NK-92 treated with Interleukin-12 subunit alpha and Interleukin-12 subunit beta, amount 100 ng/mL, for 24 hours (cell line): Measurements from ENCODE around the gene MAPK11.

ENCODE experiments used
- DNase-seq: peaks from one replicate; lab custom pipeline; 2025; lab: John Stamatoyannopoulos, UW

Gene MAPK11

DNA sequence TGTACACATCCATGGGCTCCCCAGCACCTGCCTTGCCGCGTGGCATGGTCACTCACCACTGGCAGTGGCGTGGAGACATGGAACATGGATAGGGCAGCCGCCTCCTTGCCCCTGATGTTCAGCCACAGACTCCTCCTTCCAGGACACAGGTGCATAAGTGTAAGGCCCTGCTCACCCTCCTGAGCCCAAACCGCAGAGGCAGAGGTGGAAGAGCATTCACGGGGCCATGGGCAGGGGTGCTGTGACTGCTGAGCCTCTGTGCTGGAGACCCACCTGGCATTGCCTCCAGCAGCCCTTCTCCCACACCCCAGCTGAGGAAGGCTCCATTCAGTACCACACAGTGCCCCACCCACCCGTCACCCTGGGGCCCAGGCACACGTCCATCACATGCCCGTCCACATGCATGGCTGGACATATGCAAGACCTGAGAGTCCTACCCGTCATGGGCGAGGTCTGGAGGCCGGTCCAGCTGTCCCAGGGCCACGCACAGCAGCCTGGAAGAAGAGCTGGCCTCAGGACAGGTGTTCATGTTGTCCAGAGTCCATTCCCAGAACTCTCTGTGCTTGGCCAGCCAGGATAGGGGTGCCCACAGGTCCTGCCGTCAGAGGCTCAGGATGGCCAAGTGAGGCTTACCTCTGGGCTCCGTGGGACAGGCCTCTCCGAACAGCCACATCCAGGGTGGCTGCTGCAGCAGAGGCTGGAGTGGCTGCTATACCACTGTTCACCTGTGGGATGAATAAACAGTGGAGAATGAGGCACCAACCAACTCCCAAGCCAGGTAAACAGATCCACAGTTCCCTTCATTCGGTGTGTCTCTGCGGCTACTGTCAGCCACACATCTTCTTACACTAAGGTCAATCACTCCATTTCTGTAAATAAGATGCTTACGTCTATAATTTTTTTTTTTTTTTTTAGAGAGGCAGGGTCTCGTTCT is 23.7 kb downstream of the MAPK11 start:
- no peak for DNase-seq

DNA sequence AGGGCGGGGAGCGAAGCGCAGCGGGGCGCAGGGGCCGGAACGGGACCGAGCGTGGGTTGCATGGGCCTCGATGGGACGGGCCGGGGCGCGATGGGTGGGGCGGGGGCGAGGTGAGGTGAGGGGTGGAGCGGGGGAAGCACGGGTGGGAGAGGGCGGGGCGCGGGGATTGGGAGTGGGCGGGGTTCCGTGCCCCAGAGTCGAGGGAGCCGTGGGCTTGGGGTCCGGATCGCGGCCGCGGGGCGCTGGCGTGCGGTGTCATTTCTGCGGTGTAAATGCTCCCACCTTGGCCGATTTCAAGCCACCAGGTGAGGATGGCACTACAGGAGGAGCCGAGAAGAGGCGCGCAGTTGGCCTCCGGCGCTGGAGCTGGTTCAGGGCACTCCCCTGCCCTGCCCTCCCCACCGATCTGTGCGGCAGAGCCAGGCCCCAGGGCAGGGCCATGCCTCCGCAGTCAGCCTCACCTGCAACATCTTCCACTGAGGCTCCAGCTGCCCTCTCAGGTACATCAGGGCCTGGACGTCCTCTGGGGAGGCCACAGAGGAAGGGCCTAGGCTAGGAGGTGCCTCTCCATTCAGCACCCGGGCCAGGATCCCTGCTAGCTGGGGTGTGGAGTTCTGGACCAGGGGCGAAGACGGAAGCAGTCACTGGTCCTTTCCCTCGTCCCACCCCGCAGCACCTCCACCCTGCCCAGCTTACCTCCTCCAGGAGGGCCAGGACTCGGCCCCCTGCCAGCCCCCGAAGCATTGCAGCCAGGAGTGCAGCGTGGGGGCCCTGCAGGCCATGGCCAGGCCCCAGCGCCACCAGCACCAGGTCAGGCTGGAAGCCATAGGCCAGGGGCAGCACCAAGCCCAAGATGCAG is 24.7 kb downstream of the MAPK11 start:
- no peak for DNase-seq

DNA sequence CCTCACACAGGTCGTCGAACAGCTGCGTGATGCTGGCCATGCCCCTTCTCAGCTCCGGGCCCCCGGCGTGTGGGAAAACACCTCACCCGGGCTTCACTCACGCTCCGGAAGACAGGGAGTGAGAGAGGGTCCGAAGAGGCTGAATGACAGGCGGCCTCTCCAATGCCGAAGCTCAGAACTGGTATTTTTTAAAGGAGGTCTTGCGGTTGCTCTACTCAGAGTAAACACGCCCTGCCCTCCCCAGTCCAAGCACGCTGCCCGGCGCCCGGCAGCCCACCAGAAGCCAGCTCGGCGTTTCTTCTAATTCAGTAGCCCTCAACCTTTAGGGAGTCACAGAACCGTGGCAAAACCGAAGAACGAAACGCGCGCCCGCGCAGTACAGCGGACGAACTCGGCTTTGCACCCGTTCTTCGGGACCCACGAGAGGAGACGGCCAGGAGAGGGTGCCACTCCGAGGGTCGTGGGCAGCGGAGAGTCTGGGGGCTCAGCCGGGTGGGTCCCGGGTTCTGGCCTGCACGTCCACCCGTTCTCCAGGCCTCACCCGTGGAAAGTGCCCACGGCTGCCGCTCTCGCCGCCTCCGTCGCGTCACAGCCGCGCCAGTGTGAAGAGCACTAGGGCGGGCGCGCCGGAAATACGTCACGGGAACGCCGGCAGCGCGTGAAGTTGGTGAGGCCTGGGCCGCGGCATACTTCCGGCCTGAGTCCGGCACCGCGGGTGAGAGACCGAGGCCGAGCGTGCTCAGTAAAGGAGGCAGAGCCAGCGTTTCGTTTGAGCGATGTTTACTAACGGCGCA is 25.6 kb downstream of the MAPK11 start, which contains the start of gene TUBGCP6:
Gene TUBGCP6, minus strand, starts transcription at position 604 of the 794 bp plus-strand sequence. Its CDS starts 564 bp downstream, at position 40.
- DNase-seq = peak; percentile 79

DNA sequence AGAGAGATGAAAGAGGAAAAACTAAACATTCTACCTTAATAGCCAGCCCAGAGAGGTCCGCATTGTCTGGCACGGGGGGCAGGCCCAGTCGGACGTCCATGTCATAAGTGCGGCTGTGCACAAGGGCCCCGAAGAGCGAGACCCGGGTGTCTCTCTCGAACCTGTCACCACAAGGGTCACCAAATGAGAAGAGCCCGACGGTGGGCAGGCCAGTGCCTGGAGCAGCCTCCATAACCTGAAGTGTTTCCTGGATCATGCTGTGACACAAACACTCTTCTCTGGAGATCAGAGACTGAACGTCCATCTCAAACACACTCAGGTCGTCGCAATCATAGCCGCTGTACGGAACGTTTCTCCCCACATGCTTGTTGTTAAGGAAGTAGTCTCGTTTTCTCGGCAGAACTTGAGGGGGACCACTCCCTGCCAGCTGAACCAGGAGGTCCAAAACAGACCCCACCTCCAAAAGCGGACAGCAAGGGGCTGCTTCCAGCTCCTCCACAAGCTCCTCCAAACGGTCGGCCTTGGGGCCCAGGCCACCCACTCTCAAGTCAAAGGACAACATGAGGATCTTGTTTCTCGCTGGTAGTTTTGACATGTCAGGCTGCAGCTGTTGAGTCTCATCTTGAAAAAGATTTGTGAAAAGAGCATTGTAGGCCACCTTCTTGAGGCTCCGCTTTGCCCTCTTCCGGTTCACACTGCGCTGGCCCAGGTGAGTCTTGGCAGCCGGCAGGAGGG is 26.3 kb downstream of the MAPK11 start:
- no peak for DNase-seq

DNA sequence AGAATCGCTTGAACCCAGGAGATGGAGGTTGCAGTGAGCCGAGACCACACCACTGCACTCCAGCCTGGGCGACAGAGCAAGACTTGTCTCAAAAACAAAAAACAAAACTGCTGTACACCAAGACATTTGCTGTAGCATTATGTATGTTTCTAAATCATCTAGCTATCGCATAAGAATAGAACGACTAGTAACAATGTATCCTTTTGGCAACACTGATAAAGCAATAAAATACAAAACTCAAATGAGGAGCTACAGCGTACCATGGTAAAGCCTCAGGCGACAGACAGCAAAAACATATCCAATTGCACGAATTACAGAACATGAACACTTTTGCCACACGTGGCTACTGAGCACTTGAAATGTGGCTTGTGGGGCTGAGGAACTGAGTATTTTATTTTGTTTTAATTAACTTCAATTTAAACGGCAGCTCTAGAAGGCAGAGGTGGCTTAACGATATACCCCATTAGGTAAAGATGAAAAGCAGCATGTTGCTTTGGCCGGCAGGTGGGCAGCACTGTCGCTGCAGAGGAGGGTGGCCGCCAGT is 27.7 kb downstream of the MAPK11 start:
- DNase-seq = no peak

DNA sequence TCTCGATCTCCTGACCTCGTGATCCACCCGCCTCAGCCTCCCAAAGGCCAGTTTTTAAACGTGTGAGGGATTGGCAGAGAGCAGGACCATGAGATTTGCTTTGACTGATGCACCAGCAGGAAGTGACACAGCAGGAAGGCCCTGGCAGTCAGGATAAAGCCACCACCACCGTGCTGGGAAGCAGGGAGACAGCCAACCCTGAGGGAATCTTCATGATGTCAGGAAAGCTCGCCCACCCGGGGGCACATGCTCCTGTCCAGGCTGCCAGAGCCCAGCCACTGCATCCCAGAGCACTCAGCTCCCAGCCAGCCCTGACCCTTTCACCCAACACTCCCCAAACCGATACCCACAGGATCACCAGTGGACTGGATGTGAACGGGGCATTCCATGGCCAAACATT is 31.4 kb downstream of the MAPK11 start:
- DNase-seq = no peak

DNA sequence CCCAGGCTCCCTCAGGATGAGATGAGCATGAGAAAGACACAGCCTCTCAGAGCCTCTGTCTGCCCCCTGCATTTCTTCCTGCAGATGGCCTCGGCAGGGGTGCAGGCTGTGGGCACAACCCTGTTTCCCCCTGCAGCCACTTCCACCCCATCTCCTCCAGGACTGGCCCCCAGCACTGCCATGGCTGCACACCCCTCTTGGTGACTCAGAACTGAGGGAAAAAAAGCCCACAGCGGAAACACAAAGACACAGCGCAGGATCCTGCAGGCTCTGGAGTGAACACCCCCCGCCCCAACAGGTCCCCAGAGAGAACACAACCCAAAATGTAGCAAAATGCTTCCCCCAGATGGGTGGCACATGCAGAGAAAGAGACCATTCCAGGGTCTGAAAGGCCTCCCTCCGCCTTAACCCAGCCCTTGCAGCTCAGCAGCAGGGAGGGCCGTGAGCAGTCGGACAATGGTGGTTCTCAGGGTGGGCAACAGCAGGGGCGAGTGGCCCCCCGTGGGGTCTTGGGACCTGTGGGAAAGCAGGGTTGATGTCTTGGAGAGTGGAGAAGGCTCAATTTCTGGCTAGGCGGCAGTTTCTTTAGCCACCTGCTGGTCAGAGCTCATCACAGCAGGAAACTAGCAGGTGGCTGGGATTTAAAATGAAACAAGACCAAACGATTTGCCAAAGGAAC is 33.3 kb downstream of the MAPK11 start:
- DNase-seq = no peak

DNA sequence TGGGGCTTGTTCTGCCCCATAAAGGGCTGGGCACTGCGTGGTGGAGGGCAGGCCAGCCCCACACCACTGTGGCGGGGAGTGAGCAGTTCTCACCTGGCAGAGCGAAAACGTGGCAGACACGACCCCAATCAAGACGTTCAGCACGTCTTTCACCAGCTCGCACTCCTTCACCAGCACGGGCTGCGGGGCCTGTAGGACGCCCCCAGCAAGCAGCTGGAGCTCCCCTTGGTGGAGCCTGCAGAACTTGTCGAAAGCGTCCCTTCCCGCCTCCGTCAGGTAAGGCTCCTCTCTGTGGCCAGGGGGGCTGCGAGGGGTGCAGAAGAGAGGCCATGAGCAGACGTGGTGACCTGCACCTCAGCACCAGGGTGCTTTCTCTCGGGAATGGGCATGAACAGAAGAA is 37.0 kb downstream of the MAPK11 start:
- no peak for DNase-seq

DNA sequence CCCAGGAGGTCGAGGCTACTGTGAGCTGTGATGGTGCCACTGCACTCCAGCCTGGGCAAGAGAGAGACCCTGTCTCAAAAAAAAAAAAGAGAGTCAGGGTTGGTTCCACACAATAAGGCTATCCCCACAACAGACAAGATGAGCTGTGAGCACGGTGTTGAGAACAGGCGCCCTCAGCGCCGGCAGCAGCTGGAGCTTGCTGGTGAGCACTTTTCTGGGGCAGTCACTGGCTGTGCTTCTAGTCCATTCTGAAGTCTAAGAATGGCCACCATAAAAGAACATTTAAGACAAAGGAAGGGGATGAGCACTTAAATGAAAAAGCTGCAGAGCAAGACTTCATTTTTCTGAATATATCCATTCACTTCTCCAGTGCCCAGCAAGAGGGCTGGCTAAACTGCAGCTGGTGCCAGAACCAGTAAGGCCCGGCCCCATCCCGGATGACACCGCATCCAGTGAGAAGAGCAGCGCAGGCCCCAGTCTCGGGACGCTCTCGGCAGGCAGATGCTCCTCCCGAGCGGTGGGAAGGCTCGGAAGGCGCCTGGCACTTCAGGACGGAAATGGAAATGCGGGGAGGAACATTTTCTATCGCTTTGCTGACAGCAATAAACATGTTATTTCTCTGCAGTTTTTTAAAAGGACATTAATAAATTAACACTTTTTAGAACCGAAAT is 37.6 kb downstream of the MAPK11 start:
- DNase-seq = no peak

DNA sequence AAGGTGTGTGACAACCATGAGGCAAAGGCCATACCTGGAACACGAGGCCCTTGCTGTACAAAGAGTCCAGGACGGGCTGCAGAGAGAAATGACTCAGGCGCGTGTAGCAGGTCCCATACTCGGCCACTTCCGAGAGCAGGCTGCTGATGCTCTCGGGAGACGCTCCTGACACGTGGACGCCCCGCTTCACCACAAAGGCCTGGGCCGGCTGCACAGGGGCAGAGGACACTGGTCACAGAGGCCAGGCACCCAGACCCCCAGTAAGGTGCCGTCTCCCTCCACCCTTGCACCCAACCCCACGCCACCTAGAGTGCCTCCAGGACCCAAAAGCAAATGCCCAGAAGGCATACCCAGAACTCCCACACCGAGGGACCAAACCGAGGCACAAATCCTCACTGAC is 40.8 kb downstream of the MAPK11 start:
- no peak for DNase-seq

DNA sequence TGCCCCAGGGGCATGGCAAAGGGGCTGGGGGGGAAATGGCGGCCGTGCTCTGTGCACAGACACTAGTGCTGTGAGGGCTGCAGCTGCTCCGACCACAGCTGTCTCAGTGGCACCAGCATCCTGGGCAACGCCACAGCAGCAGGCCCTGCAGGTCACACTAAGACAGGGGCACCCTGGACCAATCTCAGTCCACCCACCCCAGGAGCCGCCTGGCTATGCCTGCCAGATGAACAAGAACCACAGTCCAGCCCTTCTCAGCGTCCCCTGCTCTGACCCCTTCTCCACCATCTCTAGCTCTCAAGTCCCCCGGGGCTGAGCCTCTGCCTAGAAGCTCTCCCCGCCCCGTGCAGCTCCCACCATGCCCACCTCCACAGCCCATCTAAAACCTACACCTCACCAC is 41.8 kb downstream of the MAPK11 start:
- no peak for DNase-seq

DNA sequence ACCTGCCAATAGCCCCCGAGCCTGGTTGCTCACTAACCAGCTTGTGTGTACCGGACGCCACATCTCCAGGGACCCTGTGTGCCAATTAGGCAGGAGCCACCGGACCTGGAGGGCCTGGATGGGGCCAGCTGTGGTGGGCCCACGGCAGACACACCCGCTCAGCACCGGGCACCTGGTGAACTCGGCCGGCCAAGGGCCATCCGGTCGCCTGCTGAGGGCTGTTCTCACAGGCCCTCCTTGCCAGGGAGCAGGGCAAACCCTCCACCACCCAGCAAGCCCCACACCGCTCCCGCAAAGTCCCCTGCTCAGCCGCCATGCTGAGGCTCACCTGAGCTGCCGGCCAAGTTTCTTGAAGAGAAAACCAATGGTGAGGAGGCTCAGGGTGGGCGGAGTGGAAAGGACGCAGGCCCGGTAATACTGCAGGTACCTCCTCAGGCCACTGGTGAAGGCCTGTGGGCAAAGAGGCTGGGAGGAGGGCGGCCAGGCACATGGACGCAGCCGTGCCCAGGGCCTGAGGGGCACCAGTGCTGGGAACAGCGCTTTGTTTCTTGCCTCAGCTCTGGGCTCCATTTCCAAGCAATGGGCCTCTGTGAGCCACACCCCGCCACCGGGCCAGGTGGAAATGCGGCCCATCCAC is 42.5 kb downstream of the MAPK11 start:
- DNase-seq = no peak

DNA sequence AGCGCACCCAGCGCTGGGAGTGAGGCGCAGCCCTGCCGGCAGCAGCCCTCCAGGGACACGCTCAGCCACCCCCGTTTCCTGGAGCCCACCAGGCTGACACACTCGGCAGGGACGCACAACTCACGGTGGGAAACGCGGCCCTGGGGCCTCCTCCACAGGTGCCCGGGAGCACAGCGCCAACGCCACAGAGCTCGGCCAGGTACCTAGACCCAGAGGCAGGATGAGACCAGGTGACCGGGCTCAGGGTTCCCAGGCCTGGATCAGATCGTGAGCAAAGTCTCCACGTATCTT is 43.4 kb downstream of the MAPK11 start:
- no peak for DNase-seq

DNA sequence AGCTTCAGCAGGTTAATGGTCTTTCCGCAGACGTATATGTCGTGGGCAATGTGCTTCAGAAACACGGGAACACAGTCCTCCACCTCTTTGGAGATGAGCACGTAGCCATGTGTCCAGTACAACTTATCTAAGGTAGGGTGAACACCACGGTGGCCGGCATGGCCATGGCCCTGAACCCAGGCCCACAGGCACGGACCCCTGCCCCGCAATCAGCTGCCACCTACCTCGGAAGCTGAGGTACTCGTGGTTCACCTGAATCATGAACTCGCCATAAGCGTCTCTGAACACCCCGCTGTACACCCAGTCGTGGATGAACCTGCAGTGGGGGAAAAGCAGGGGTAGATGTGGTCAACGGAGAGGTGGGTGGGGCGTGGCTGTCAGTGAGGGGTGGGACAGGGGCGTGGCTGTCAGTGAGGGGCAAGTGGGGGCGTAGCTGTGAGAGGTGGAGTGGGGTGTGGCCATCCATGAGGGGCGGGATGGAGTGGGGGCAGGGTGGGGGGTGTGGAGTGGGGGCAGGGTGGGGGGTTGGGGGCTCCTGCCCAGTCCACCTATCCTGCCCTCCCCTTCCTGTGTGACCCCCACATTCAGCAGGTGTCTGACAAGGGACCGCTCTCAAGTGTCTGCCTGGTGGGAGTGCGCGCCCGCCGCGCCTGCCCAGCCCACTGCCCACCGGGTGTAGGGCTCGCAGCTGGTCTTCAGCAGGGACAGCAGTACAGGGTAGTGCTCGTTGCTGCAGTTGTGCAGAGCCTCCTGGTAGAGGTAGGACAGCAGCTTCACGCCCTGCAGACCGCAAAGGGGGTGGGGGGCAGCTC is 43.9 kb downstream of the MAPK11 start:
- no peak for DNase-seq

DNA sequence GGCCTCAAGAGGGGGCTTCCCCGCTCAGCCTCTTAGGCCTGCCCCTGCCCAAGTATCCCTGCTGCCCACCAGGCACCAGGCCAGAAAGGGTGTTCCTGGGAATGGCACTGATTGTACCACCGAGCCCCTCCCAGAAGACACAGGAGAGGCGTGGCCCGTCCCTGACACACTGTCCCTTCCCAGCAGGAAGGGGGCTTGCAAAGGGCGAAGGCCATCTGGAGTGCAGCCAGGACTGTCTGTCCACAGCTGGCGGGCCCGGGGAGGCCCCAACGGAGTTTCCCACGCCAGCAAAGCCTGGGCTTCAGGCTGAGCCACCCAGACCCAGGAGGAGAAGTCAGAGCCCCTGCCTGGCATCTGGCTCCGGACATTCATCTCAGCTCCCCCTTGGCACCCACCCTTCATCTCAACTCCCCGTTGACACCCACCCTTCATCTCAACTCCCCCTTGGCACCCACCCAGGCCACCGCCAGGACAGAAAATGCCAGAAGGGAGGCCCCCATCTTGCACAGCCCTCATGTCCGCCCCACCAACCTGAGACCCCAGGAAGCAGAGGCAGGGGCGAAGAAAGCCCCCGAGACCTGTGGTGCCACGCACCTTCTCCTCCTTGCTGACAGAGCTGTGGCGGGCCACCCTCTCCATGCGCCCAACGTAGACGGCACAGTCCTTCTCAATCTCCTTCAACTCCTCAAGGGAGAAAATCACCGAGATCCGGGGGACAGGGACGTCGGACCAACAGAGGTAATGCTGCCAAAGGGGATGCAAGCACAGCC is 44.8 kb downstream of the MAPK11 start:
- no peak for DNase-seq

DNA sequence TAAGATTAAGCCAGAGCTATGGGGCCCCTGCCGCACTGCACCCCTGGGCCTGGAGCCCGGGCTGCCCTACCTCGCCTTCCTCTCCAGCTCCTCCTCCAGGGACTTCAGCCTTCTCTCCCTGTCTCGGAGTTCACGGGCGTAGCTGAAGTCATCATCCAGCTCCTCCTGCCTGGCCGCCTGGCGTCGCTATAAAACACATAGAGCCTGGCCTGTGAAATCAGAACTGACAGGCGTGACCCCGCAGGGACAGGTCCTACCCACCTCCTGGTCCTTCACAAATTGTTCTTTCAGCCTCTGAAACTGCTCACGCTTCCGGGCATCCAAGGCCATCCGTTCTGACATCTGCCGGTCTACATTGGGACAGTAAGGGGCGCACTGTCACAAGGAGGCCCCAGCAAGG is 46.1 kb downstream of the MAPK11 start:
- no peak for DNase-seq

DNA sequence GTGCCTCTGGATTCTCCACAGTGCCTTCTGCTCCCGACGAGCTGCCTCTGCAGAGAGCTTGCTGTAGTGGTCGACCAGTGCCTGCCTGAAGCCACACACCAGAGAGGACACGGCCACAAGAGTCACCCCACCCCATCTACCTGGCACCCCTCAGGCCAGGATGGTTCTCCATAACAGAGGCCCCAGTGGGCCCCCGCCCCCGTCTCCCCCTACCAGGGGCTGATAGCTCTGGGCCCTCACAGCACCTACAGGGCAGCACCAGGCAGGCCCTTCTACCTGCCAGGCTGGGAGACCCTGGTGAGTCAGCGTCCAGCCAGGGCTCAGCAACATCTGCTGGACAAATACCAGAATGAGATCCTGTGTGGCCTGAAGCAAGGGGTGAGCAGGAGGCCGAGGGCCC is 47.7 kb downstream of the MAPK11 start:
- DNase-seq = no peak
